OCI-LY1 (cell line): Measurements from ENCODE around the gene C9.

Source experiments
- H2AFZ ChIP-seq: fragments of 200-600 bp; sonication (generic), shearing (Covaris generic); 2 replicates; pipeline ENCODE4 v1.6.0; 2014; ENCODE audit warnings: antibody characterized with exemption, mild to moderate bottlenecking, low read length
- H3F3A ChIP-seq: fragments of 200-600 bp; sonication (generic), shearing (Covaris generic); 2 replicates; pipeline ENCODE4 v1.6.0; 2014; ENCODE audit warnings: mild to moderate bottlenecking, antibody characterized with exemption, low read length, moderate library complexity; ENCODE audit not compliant: insufficient read depth
- H3K27ac ChIP-seq: fragments of 200-600 bp; sonication (generic); 2 replicates; pipeline ENCODE4 v1.5.1; 2014; ENCODE audit warnings: low read length, mixed run types, mild to moderate bottlenecking, low read depth; ENCODE audit not compliant: poor library complexity, severe bottlenecking
- H3K27me3 ChIP-seq: fragments of 200-600 bp; sonication (generic); 2 replicates; pipeline ENCODE4 v1.6.0; 2014; ENCODE audit warnings: antibody characterized with exemption, mild to moderate bottlenecking, low read length, moderate library complexity; ENCODE audit not compliant: insufficient read depth
- H3K36me3 ChIP-seq: fragments of 200-600 bp; sonication (generic); 2 replicates; pipeline ENCODE4 v1.6.1; 2014; ENCODE audit warnings: mild to moderate bottlenecking, antibody characterized with exemption, low read length, moderate library complexity, mixed read lengths; ENCODE audit not compliant: insufficient read depth
- H3K4me1 ChIP-seq: fragments of 200-600 bp; sonication (generic); 2 replicates; pipeline ENCODE4 v1.5.1; 2014; ENCODE audit warnings: mild to moderate bottlenecking, low read length, moderate library complexity; ENCODE audit not compliant: insufficient read depth, severe bottlenecking
- H3K4me2 ChIP-seq: fragments of 200-600 bp; sonication (generic), shearing (Covaris generic); 2 replicates; pipeline ENCODE4 v1.6.1; 2014; ENCODE audit warnings: low read length
- H3K4me3 ChIP-seq: fragments of 200-600 bp; sonication (generic); 2 replicates; pipeline ENCODE4 v1.5.1; 2014; ENCODE audit warnings: low read length, low read depth, mild to moderate bottlenecking, mixed read lengths; ENCODE audit not compliant: poor library complexity, severe bottlenecking
- H3K79me2 ChIP-seq: fragments of 200-600 bp; shearing (Covaris generic); 2 replicates; pipeline ENCODE4 v1.6.1; 2016; ENCODE audit warnings: mixed run types, low read length, mixed read lengths; ENCODE audit not compliant: insufficient read depth
- H3K9ac ChIP-seq: fragments of 200-600 bp; sonication (generic), shearing (Covaris generic); 2 replicates; pipeline ENCODE4 v1.6.1; 2014; ENCODE audit warnings: mild to moderate bottlenecking, low read length, mixed read lengths
- H3K9me2 ChIP-seq: fragments of 200-600 bp; sonication (generic), shearing (Covaris generic); 2 replicates; pipeline ENCODE4 v1.6.1; 2014; ENCODE audit warnings: low read depth, mild to moderate bottlenecking, low read length, mixed read lengths
- H3K9me3 ChIP-seq: fragments of 200-600 bp; shearing (Covaris generic); 2 replicates; pipeline ENCODE4 v1.6.1; 2014; ENCODE audit warnings: low read length, mixed read lengths
- H4K20me1 ChIP-seq: fragments of 200-600 bp; sonication (generic), shearing (Covaris generic); 2 replicates; pipeline ENCODE4 v1.6.0; 2016; ENCODE audit warnings: mild to moderate bottlenecking, low read length; ENCODE audit not compliant: insufficient read depth
- CTCF ChIP-seq: fragments of 200-600 bp; sonication (generic), shearing (Covaris generic); IDR thresholded peaks from 2 replicates; pipeline ENCODE4 v1.5.1; 2017; ENCODE audit warnings: mild to moderate bottlenecking, antibody characterized with exemption, low read length, moderate library complexity, mixed read lengths
- EZH2 ChIP-seq: fragments of 200-600 bp; sonication (generic), shearing (Covaris generic); IDR thresholded peaks from 2 replicates; pipeline ENCODE4 v1.8.0; 2017; ENCODE audit warnings: borderline replicate concordance, mixed run types, mild to moderate bottlenecking, antibody characterized with exemption, low read length, moderate library complexity, mixed read lengths

The C9 gene

DNA sequence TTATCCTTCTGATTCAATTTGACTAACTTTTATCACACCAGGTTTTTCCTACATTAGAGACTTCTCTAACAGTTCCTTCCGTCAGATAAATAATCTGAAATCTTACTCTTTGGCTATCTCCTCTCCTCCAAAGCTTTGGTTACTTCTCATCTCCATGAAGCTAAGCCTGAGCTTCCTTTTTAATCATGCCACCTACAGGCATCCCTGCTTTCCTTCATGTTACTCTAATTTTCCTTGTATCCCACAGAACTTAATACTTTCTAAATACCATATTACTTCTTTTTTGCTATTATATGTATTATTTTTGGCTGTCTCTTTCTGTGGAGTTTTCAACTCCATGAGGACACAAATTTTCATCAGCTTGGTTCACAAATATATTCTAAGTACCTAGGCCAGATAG, 49.7 kb downstream of the C9 start:
- Histone ChIP-seq H4K20me1 (no peaks in the 10 kb centered on the region), H3K79me2 (no peaks in the 10 kb centered on the region), H3K4me2 (no peak overlapping the region), H3K27me3 (no peaks in the 10 kb centered on the region), H2AFZ (no peak overlapping the region), H3K4me1 (no peaks in the 10 kb centered on the region), H3K27ac (no peak overlapping the region), H3F3A (no peaks in the 10 kb centered on the region; the same call in 1 of the 2 replicates), H3K9me2 (no peaks in the 10 kb centered on the region), H3K4me3 (no peak overlapping the region), H3K9ac (no peak overlapping the region), H3K9me3 (no peaks in the 10 kb centered on the region), H3K36me3 (no peaks in the 10 kb centered on the region)
- TF ChIP-seq EZH2 = no peak
- TF ChIP-seq CTCF = no peak

DNA sequence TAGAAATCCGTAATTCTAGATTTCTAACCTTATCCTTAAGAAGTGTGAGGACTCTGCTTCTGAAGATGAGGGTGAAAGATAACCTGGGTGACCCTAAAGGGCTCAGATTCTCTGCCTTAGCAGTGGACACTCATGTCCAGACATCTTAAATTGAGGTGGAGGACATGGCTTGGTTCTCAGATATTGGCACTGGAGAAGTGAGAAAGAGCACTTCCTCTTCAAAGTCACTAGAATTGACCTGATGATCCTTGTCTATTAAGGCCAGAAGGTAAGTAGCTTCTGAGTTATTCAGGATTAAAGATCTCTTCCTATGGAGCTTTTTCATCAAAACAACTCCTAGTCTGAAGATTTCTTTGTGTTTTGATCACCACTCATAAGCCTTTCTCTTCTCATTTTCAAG, 54.8 kb downstream of the C9 start:
- Histone ChIP-seq H3K79me2 (no peaks in the 10 kb centered on the region), H3K4me1 (no peaks in the 10 kb centered on the region), H3F3A (no peaks in the 10 kb centered on the region), H3K9me2 (no peaks in the 10 kb centered on the region), H3K9me3 (no peaks in the 10 kb centered on the region), H3K27me3 (no peaks in the 10 kb centered on the region), H3K27ac (no peak overlapping the region), H3K9ac (no peak overlapping the region), H2AFZ (no peak overlapping the region), H3K4me2 (no peak overlapping the region), H3K4me3 (no peak overlapping the region), H4K20me1 (no peaks in the 10 kb centered on the region), H3K36me3 (no peaks in the 10 kb centered on the region)
- no peak for TF ChIP-seq EZH2
- no peak for TF ChIP-seq CTCF

DNA sequence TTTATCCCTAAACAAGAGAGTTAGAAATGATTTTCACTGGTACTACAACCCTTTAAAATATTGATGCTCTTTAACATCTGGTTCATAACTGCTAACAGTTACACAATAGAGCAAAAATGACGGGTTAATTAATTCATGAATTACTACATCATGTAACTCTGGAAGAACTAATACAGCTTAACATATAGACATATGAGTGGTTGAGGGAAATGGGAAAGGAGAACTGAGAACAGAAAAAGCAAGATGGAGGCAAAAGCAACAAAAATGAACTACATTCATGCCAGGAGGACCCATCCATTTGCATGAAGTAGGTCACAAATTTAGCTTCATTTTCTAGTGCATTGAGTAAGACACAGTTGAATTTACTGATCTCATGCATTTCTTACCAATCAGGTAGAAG, 61.8 kb downstream of the C9 start:
- no peaks in the 10 kb centered on the region for H3K79me2 ChIP-seq
- no peaks in the 10 kb centered on the region for H3F3A ChIP-seq
- no peaks in the 10 kb centered on the region for H3K4me1 ChIP-seq
- no peaks in the 10 kb centered on the region for H3K27me3 ChIP-seq
- no peak overlapping the region for H3K4me2 ChIP-seq
- no peak overlapping the region for H3K27ac ChIP-seq
- H4K20me1 ChIP-seq = no peaks in the 10 kb centered on the region
- no peak overlapping the region for H3K9ac ChIP-seq
- H2AFZ ChIP-seq = no peak overlapping the region
- TF ChIP-seq EZH2 = no peak
- no peak for TF ChIP-seq CTCF
- H3K9me3 ChIP-seq = peaks cover 4% of the 10 kb centered on the region; the same call in 1 of the 2 replicates
- no peaks in the 10 kb centered on the region for H3K9me2 ChIP-seq
- H3K4me3 ChIP-seq = no peak overlapping the region
- no peaks in the 10 kb centered on the region for H3K36me3 ChIP-seq
